Ishikawa (cell line): ENCODE measurements around the gene TELO2.

Experiments
- CEBPB ChIP-seq: IDR thresholded peaks from 2 replicates; pipeline ENCODE4 v1.6.1; 2012
- CREB1 ChIP-seq: IDR thresholded peaks from 2 replicates; pipeline ENCODE4 v1.6.1; 2012; ENCODE audit warnings: low read depth
- EGR1 ChIP-seq: IDR thresholded peaks from 2 replicates; pipeline ENCODE4 v1.6.1; 2012
- EP300 ChIP-seq: IDR thresholded peaks from 2 replicates; pipeline ENCODE4 v1.6.1; 2012; ENCODE audit warnings: borderline replicate concordance
- FOXM1 ChIP-seq: IDR thresholded peaks from 2 replicates; pipeline ENCODE4 v1.6.1; 2012; ENCODE audit warnings: low read depth, borderline replicate concordance
- MAX ChIP-seq: IDR thresholded peaks from 2 replicates; pipeline ENCODE4 v1.6.1; 2012
- NFIC ChIP-seq: IDR thresholded peaks from 2 replicates; pipeline ENCODE4 v1.6.1; 2012
- RAD21 ChIP-seq: IDR thresholded peaks from 2 replicates; pipeline ENCODE4 v1.6.1; 2012; ENCODE audit warnings: low read depth
- REST ChIP-seq: IDR thresholded peaks from 2 replicates; pipeline ENCODE4 v1.6.1; 2012; ENCODE audit warnings: low read depth, mild to moderate bottlenecking
- TAF1 ChIP-seq: IDR thresholded peaks from 2 replicates; pipeline ENCODE4 v1.6.1; 2012; ENCODE audit warnings: low read depth, mild to moderate bottlenecking
- TCF12 ChIP-seq: IDR thresholded peaks from 2 replicates; pipeline ENCODE4 v1.6.1; 2012; ENCODE audit warnings: low read depth
- TEAD4 ChIP-seq: IDR thresholded peaks from 2 replicates; pipeline ENCODE4 v1.6.1; 2012
- YY1 ChIP-seq: IDR thresholded peaks from 2 replicates; pipeline ENCODE4 v1.6.1; 2012; ENCODE audit warnings: low read depth
- ZBTB7A ChIP-seq: IDR thresholded peaks from 2 replicates; pipeline ENCODE4 v1.6.1; 2012; ENCODE audit warnings: low read depth
- TF ChIP-seq, protein P1 (sequence below): IDR thresholded peaks from 2 replicates; pipeline ENCODE4 v1.6.1; 2012

TELO2 gene

GRCh38 chr16:1477033-1477432 lies 16.1 kb upstream of the TELO2 start:
- TF ChIP-seq CREB1 (no peak), TCF12 (no peak), TAF1 (no peak), MAX (no peak), ZBTB7A (no peak)

GRCh38 chr16:1481906-1482835 lies 11.0 kb upstream of the TELO2 start:
- TF ChIP-seq EP300 (no peak), REST (no peak), FOXM1 (no peak), TCF12 (no peak), ZBTB7A (no peak), NFIC (no peak), RAD21 (no peak), CEBPB (no peak)
- TF ChIP-seq, protein P1, sequence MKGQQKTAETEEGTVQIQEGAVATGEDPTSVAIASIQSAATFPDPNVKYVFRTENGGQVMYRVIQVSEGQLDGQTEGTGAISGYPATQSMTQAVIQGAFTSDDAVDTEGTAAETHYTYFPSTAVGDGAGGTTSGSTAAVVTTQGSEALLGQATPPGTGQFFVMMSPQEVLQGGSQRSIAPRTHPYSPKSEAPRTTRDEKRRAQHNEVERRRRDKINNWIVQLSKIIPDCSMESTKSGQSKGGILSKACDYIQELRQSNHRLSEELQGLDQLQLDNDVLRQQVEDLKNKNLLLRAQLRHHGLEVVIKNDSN: no peak

DNA sequence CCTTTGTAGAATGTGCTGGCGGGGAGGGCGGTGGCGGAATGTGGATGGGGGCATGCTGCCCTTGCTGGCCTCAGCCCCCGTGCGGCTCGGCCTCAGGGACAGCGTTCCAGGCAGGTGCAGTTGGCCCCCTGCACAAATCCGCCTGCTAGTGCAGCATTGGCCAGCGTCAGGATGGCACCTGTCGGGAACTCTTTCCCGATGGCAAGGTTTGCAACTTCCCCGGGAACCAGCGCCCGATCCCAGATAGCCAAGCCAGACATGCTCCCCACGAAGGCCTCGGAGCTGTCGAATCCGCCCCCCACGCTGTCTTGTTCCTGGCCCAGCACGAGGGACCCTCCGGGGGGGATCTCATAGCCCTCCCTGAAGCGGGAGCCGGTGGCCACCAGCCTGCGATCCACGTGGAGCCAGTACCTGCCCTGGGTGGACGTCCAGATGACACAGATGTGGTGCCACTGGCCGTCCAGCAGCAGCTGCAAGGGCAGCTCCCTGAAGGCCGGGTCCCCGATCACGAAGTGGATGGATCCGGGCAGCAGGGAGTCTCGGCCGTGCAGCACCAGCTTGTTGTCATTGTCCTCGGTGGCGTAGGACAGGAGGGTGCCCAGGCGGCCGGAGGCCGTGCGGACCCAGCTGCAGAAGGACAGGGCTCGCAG lies 7.2 kb upstream of the TELO2 start:
- no peak for TF ChIP-seq CEBPB
- no peak for TF ChIP-seq EP300
- no peak for TF ChIP-seq EGR1
- no peak for TF ChIP-seq TCF12
- no peak for TF ChIP-seq RAD21
- TF ChIP-seq NFIC: no peak
- no peak for TF ChIP-seq MAX
- no peak for TF ChIP-seq REST
- TF ChIP-seq, protein P1: no peak
- TF ChIP-seq CREB1: no peak
- TF ChIP-seq TEAD4: no peak
- TF ChIP-seq TAF1: no peak
- no peak for TF ChIP-seq FOXM1
- TF ChIP-seq YY1: no peak
- TF ChIP-seq ZBTB7A: no peak

DNA sequence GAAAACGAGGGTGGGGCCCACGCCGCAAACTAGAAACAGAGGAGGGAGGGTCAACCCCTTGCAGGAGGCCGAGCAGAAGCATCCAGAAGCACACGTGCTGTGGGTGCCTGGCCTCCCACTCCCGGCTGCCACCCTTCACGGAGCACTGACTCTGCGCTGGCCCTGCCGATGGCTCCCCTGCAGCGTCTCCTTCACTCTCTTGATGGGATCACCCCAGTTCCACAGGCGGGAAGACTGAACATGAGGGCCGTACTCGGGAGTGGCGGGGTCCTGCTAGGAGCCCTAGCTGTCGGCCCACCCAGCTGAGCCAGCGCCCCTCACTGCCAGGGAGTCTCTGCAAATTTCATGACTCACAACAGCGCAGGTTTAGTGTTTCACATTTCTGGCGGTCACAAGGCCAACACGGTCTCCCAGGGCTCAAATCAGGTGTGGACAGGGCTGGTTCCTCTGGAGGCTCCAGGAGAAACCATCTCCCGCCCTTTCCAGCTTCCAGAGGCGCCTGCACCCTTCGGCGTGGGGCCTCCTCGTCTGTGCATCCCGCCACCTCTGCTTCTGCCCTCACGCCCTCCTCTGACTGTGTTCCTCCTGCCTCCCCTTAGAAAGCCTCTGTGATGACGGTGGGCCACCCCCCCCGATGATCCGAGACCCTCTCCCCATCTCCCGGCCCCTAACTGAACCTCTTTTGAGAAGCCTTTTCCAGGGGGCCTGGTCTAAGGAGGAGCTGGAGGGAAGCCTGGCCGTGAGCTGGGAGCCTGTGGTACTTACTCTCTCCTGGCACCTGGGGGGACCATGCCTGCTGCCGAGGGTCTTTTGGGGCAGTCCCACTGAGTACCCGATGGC lies 6.4 kb upstream of the TELO2 start:
- no peak for TF ChIP-seq TEAD4
- TF ChIP-seq, protein P1: no peak
- no peak for TF ChIP-seq CREB1
- TF ChIP-seq NFIC: no peak
- TF ChIP-seq CEBPB: no peak
- no peak for TF ChIP-seq EGR1
- no peak for TF ChIP-seq FOXM1
- no peak for TF ChIP-seq YY1
- no peak for TF ChIP-seq TCF12
- no peak for TF ChIP-seq TAF1
- TF ChIP-seq REST: no peak
- no peak for TF ChIP-seq MAX
- TF ChIP-seq RAD21: no peak
- TF ChIP-seq EP300: no peak
- no peak for TF ChIP-seq ZBTB7A
